Activated T-cell treated with anti-CD3 and anti-CD28 coated beads for 24 hours (primary cell): ENCODE results near the gene GRAMD1A.
A peak's percentile ranks its signal among the peaks of the same experiment; 100 is the strongest.
"Not testable (repeated sequence)": the region's sequence is repeated elsewhere in the genome, so short reads cannot be mapped to it uniquely, and the experiment has no call there.

Experiments
- DNase-seq: peaks from one replicate; pipeline ENCODE4 v3.0.0-alpha.2; 2020; ENCODE audit warnings: low read depth

The GRAMD1A gene

DNA sequence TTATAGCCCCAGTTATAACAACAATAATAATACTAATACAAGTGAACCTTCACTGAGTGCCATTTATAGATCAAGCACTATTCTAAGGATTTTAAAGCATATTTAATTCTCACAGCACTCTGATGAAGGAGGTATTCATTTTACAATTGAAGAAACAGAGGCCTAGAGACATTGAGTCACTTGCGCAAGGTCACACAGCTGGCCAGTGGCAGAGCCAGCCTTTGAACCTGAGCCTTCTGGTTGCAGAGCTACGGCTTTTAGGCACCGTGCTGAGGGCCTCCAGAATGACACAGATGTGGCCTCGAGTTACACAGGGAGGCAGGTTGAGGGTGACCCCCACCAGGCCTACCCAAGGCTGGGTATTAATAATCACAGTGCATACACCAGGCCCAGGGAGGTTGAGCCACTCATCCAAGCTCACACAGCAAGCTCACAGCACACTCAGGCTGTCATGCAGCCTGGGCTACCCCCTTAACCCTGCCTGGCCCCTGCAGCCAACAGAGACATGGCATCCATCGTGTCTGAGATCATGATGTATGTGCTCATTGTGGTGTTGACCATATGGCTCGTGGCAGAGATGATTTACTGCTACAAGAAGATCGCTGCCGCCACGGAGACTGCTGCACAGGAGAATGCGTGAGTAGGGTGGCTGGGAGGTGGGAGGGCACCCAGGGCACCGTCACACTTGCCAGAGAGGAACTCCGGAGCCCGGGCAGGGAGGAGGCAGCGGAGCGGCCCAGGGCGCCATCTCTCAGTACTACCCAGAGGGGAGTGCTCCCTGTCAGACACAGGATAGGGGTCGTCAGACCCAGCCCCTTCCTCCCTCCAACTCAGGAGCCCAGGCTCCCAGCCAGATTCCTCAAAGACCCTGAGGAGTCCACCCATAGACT, 38.7 kb downstream of the GRAMD1A start:
- DNase-seq: no peak

DNA sequence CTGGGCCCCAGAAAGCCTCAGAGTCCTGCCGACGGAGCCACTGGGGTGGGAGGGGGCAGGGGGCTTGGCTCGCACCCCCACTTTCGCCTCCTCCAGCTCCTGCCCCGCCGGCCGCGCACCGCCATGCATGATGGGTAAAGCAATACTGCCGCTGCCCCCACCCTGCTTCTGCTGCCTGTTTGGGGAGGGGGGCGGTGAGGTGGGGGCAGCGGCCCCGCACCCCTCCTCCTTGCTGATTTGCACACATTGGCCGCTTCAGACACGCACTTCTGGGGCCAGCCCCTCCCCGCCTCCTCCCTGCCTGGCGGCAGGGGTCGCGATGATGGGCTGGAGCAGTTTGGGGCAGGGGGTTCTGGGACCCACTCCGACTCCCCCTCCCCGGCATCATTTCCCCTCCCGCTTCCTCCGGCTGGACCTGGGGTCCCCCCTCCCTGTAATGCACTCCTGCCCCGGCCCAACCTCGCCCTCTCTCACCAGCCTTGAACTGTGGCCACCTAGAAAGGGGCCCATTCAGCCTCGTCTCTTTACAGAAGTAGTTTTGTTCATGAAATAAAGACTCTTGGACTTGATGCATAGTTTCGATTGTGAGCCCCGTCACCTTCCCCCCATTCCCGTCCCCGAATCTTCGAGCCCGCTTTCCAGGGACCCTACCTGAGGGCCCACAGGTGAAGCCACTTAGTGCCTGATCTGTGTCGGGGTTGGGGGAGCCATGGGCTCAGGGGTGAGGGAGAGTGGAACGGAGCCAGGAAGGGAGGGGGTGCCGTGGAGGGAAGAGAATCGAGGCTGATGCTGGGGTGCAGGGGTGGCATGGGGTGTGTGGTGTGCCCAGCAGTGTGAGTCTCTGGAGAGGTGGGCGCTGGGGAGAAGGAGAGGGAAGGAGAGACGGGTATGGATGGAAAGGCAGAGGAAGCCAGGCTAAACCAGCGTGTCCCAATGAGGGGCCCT, 40.0 kb downstream of the GRAMD1A start:
- no peak for DNase-seq

DNA sequence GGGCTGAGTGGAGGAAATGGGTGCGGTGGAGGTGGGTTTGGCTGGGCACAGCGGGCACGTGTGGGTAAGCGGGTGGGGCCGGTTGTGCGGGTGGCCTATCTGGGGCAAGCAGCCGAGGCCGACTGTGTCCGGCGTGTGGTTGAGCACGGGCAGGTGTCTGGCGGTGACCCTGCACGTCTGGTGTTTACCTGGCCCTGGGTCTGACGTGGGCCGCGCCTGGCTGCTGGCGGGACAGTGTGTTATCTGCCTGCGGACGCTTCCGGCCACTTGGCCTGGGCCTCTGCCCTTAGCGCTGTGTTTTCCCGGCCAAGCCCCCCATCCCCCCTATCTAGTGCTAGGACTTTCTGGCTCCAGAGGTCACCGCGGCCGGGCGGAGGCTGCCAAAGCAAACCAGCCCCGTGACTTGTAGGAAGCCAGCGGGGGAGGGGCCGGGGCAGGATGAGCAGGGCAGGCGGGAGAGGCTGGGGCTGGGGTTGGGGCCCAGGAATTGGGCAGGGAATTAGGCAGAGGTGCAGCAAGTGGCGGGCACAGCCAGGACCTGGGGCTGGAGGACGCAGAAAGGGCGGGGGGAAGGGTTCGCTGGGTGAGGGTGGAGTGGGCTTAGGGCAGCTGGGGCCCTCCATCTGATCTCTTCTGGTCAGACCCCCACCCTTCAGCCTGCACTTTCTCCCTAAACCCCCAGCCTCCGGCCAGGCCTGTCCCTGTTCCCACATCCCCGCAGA, 40.9 kb downstream of the GRAMD1A start:
- no peak for DNase-seq

DNA sequence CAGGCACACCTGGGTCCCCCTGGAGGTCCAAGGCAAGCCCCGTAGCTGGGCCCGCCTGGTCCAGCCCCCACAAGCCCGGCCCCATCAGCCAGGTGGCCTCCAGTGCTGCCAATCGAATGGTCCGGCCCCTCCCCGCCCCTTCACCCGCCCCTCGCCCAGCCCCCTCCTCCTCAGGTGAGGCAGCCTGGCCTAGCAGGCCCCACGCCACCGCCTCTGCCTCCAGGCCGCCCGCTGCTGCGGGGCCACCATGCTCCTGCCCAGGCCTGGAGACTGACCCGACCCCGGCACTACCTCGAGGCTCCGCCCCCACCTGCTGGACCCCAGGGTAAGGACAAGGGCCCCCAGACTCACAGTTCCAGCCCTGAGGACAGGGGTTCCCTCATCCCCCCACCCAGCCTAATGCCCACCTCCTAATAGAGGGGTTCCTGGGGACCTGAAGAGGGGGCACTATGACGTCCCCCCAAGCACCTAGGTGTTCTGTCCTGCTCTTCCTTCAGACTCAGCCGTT, 41.5 kb downstream of the GRAMD1A start, which contains the start of gene HPN:
TSS of gene HPN (plus strand) at position 174 of the 508 bp plus-strand sequence. CDS start 786 bp downstream, outside the sequence.
- no peak for DNase-seq

DNA sequence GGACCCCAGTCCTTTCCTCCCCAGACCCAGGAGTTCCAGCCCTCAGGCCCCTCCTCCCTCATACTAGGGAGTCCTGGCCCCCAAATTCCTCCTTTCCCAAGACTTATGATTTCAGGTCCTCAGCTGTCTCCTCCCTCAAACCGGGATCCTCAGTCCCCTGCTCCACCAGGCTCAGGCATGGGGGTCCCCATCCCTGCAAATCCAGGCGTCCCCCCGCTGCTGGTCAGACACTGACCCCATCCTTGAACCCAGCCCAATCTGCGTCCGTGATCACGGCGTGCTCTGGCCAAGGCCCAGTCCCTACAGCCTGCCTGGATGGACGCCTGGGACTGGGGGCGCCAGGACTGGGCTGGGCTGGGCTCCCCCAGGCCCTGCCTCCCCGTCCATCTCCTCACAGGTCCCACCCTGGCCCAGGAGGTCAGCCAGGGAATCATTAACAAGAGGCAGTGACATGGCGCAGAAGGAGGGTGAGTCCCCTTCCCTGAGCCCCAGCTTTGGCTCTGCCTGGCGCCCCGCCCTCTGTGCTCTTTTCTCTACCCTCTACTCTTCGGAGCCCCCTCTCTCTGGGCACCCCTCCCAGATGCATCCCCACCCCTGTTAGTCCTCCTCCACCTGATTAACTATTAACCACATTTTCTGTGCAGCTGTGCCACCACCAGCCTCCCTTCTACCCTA, 42.1 kb downstream of the GRAMD1A start:
- DNase-seq: no peak

DNA sequence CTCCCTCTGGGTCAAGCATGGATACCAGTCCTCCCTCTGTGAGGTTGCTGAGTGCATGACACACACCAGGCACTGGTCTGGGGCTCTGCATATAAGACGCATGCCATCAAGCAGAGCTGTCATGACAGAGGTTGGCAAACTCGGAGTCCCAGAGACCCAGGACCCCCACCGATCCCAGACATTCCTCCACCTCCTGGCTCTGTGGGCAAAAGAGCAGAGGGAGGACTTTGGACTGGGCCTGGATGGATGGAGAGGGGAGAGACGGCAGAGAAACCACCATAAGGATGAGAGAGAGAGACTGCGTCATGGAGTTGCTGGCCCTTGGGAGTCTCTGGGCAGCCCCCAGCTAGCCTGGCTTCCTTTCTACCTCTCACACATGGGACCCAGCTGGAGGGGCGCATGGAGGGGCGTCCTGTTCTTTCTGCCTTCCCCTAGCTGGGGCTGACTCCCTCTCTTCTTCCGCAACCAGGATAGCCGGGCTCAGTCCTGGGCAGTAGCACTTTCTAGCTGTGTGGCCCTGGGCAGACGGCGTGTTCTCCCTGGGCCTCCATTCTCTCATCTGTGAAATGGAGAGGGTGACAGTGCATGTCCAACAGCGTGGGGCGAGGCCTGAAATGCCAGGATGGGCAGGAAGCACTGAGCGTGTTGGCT, 43.0 kb downstream of the GRAMD1A start:
- DNase-seq: no peak

DNA sequence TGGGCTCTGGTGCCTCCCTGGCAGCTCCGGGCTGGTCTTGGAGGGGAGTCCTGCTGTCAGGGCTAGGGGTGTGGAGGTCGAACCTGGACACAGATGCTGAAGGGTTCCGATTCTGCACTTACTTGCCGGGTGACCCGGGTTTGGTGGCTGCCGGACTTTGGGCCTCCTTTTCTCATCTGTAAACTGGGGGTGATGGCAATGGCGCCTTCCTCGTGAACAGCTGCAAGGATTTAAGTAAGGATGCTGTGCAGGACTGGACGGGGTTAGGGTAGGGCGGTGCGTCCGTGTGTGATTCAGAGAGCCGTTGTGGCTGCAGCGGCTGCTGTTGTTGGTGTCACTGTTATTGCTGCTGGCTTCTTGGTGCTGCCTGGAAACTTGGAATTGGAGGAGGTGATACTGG, 43.8 kb downstream of the GRAMD1A start:
- no peak for DNase-seq

DNA sequence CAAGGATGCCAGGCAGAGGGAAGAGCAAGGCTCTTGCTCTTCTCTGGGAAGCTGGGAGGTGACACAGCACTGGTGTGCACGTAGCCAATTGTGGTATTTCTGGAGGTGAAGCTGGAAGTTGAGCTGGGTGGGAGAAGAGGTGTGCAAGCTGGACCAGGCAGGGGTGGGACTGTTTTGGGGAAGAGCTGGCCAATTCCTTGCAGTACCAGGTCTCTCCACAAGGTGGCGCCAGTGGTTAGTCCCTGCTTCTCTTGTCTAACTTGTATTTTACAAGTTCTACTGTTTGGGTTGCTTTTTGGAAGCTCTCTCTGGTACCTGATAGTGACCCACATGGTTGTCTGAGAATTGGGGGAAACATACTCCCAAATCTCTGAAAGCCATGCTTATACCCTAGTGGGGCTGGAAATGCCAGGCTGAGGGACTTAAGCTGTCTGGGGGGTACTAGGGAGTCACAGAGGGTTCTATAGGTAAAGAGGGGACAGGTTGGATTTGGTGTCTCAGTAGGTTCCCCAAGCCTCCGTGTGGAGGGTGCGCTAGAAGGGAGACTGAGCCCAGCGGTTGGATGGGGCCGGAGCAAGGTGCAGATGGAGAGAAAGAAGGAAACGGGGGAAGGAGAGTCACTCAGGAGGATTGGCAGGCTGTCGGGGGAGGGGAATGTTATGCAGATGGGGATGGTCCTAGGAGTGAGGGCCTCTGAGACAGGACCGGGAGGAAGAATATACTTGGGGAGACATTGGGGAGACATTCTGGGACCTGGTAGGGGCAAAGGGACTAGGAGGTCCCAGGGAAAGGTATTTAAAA, 44.4 kb downstream of the GRAMD1A start:
- peak; percentile 46 for DNase-seq

DNA sequence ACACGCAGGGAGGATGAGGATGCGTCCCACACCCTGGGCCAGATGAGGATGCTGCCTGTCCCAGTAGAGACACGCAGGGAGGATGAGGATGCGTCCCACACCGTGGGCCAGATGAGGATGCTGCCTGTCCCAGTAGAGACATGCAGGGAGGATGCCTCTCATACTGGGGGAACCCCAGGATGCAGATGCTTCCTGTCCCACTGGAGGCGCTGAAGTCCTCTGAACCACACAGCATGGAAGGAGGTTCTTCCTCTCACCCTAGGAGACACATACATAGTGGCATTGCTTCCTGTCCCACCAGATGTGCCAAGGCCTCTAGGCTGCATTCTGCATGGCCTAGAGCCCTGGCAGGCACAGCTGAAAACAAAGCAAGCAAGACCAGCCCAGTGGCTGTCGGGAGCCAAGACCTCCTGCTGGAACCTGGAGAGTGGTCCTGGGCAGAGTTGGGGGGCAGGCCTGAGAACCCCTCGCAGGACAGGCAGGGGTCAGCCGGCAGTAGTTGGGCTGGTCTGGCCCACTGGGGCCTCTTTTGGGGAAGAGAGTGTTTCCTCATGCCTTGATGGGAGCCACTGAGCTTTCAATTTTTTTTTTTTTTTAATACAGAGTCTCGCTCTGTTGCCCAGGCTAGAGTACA, 45.7 kb downstream of the GRAMD1A start:
- DNase-seq: peak; percentile 36

DNA sequence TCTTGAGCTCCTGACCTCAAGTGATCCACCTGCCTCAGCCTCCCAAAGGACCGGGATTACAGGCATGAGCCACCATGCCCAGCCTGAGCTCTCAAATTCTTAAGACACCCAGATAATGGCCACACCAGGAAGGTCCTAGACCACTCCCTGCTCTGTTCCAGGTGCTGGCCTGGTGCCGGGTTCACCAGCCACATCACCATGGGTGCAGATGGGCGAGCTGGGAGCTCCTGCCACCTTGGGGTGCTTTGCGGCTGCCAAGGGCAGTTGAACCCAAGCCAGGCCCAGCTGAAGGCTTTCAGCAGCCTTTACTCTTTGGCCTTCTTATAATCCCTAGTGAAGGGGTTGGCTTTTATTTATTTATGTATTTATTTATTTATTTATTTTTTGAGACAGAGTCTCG, 46.3 kb downstream of the GRAMD1A start:
- no peak for DNase-seq

DNA sequence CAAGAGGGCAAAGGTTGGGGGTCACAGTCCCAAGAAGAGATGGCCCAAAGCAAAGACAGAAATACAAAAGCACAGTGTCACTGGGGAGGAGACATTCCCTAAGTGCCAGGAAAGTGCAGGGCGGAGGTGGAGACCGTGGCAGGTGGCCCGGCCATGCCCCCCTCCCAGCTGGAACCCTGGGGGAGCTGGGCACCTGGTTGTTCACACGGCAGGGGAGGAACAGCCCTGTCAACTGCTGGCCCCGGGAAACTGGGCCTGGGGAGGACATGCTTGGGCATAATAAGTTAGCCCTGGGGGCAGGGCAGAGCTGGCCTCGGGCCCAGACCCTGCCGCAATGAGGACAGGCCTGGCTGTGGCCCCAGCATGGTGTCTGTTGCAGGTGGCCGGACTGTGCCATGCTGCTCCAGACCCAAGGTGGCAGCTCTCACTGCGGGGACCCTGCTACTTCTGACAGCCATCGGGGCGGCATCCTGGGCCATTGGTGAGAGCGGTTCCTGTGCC, 48.8 kb downstream of the GRAMD1A start:
- DNase-seq: no peak

DNA sequence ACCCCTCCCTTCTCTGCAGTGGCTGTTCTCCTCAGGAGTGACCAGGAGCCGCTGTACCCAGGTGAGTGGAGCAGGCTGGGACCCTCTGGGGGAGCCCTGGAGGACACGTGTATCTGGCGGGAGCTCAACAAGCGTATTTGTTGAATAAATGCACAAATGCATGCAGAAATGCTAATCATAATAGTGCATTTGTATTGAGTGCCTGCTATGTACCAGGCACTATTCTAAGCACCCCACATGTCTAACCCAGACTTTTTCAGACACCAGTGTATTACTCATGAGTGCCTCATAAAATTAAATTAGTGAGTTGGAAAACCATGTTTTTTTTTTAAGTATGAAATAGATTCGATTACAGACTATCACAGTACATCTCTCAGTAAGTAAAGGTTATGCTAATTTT, 49.3 kb downstream of the GRAMD1A start:
- no peak for DNase-seq

DNA sequence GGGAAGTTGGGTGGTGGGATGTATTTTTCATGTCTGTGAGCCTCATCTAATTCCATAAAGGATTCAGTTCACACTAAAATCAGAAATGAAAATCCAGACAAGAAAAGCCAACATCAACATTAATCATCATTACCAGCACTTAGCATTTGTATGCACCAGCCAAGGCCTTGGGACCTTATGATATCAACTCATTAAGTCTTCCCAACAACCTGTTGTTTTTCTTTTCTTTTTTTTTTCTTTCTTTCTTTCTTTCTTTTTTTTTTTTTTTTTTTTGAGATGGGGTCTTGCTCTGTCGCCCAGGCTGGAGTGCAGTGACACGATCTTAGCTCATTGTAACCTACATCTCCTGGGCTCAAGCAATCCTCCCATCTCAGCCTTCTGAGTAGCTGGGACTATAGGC, 50.5 kb downstream of the GRAMD1A start:
- DNase-seq: not testable (repeated sequence)

DNA sequence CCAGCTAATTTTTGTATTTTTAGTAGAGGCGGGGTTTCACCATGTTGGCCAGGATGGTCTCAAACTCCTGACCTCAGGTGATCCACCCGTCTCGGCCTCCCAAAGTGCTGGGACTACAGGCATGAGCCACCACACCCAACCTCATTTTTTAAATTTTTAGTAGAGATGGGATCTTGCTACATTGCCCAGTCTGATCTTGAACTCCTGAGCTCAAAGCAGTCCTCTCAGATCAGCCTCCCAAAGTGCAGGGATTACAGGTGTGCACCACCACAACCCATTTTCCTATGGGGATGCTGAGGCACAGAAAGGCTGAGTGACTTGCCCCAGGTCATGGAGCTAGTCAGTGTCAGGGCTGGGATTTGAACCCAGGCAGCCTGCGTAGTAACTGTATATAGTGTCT, 51.1 kb downstream of the GRAMD1A start:
- DNase-seq: not testable (repeated sequence)

DNA sequence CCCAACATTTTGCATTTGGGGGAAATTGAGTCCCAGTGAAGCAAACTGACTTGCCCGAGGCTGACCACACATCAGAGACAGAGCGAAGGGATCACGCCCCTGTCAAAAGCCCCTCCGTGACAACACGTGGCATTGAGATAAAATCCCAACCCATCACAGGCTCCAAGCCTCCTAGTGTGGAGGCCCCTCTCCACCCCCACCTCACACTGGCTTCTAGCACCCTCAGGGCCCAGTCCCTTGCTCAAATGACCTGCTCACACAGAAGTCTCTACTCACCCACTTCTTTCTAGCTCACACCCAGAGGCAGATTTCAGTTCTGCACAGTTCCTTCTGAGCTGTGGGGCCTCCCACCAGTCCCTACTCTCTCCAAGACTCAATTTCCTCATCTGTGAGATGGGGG, 51.7 kb downstream of the GRAMD1A start:
- DNase-seq: no peak

DNA sequence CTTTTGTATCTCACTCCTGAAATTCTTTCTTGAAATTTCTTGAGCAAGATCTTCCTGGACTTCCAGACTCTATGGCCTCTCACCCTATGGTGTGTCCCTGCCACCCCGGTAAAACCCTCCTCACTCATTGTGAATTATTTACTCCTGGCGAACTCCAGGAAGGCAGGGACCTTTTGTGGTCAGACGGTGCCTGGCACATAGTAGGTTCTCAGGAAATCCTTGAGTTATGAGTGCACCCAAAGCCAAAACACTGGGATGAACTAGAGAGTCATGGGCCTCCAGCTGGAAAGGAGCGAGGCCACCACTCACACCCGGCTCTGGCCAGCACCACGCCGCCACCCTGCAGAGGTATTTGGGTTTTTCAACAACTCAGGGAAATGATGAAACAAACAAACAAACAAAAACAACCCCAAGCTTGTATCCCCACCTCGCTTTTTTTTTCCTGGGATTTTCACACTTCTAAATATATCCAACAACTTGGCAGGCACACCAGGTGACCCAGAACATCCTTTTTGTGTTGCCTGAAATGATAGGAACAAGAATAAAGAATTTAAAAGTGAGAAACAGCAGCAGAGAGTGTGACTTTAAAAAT, 52.6 kb downstream of the GRAMD1A start:
- no peak for DNase-seq

DNA sequence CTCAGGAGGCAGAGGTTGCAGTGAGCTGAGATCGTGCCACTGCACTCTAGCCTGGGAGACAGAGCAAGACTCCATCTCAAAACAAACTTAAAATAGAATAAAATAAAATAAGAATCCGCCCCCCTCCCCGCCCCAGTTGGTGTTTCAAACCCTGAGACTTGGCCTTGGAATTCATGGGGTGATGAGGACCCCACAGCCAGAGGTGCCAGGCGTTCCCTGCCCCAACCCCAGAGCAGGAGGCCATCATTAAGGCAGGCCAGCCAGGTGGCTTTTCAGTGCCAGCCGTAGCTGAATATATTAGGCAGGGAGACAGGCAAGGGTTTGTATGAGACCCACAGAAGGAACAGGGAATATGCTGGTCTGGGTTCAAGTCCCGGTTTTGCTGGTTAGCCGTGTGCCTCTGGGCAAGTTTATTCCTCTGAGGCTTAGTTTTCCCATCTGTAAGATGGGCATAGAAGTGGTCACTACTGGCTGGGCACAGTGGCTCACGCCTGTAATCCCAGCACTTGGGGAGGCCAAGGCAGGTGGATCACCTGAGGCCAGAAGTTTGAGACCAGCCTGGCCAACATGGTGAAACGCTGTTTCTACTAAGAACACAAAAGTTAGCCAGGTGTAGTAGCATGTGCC, 53.7 kb downstream of the GRAMD1A start:
- DNase-seq: no peak

DNA sequence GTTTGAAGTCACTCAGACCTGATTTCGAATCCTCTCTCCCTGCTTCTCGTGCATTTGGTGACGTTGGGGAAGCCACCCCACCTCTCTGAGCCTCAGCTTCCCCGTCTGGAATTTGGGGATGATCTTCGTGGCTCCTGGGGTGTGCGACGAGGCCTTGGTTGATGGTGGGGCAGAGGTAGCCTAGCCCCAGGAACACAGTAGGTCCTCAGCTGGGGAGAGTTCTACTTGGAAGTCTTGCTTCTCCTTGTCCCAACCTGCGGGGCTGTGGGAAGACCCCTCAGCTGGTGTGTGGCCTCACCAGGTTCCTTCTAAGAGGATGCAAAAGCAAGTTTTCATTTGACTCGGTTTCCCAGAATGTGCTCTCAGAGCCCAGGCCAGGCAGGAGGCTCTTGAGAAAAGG, 54.5 kb downstream of the GRAMD1A start:
- DNase-seq: no peak
